Cardiac fibroblast (primary cell): ENCODE data around the gene CCDC63.
"Not testable (repeated sequence)": the region's sequence is repeated elsewhere in the genome, so short reads cannot be mapped to it uniquely, and the experiment has no call there.

Source experiments
- DNase-seq, 2 donors: peaks; one replicate each; pipeline versions ENCODE4 v3.0.0 to v3.0.0-alpha.2; 2010; ENCODE audit warnings: low read depth in 2 of 2
- H3K4me3 ChIP-seq, 2 donors: replicated peaks in 1 of 2; 1 replicate in 1 of 2; 2 replicates in 1 of 2; pipeline ENCODE4 v1.5.1; 2011; ENCODE audit warnings: low read depth in 2 of 2, low read length in 2 of 2, mild to moderate bottlenecking in 2 of 2, moderate library complexity in 1 of 2
- TF ChIP-seq, protein P1 (sequence below): IDR thresholded peaks from one replicate; pipeline ENCODE4 v1.5.1; 2011; ENCODE audit warnings: low read depth, mild to moderate bottlenecking, low read length, inconsistent platforms

Gene CCDC63

DNA sequence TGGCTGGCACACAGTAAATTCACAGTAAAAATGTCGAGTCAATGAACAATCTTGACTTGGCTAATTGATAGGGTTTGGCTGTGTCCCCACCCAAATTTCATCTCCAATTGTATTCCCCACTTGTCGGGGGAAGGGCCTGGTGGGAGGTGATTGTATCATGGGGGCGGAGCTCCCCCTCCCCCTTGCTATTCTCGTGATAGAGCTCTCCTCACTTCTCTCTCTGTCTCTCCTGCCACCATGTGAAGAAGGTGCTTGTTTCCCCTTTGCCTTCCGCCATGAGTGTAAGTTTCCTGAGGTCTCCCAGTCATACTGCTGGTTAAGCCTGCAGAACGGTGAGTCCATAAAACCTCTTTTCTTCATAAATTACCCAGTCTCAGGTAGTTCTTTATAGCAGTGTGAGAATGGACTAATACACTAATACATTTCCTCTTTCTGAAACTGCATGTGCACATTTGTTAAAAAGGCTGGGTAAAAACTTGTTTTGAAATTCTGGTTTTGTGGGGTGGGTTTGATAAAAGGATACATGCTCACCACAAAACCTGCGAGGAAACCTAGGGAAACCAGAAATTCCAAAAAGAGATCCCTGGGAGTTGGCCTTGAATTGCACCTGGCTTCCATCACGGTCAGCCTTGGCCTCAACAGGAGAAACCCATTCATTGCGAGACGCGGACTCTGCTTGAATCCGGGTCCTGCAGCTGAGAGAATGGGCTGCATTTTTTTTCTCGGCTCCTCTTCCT is 89.7 kb downstream of the CCDC63 start:
- H3K4me3 ChIP-seq: no peak overlapping the region
- TF ChIP-seq, protein P1, sequence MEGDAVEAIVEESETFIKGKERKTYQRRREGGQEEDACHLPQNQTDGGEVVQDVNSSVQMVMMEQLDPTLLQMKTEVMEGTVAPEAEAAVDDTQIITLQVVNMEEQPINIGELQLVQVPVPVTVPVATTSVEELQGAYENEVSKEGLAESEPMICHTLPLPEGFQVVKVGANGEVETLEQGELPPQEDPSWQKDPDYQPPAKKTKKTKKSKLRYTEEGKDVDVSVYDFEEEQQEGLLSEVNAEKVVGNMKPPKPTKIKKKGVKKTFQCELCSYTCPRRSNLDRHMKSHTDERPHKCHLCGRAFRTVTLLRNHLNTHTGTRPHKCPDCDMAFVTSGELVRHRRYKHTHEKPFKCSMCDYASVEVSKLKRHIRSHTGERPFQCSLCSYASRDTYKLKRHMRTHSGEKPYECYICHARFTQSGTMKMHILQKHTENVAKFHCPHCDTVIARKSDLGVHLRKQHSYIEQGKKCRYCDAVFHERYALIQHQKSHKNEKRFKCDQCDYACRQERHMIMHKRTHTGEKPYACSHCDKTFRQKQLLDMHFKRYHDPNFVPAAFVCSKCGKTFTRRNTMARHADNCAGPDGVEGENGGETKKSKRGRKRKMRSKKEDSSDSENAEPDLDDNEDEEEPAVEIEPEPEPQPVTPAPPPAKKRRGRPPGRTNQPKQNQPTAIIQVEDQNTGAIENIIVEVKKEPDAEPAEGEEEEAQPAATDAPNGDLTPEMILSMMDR: no peak
- DNase-seq: no peak

DNA sequence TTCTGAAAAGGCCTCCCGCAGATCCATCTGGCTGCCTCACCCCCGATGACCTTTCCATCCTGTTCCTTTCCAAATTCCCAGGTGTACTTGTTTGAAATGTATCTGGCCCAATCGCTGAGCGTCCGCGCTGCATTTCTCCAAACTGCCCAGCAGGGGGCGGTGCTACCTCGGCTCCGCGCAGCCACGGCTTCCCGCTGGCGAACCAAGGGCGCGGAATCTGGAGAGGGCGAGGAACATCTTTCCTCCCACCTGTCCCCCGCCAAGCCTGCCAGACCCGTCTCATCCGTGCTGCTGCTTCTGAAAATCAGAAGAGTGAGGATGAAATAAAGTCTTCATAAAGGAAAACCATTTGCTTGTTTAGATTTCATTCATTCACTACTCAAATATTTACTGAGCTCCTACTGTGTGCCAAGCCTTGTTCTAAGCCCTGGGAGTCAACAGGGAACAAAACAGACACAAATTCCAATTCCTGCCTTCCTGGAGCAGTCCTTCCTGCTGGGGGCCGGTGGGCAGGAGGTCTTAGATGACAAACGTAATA is 90.4 kb downstream of the CCDC63 start:
- peak; percentile 42 to 53 for DNase-seq
- H3K4me3 ChIP-seq: no peak overlapping the region
- TF ChIP-seq, protein P1: peak; percentile 97

DNA sequence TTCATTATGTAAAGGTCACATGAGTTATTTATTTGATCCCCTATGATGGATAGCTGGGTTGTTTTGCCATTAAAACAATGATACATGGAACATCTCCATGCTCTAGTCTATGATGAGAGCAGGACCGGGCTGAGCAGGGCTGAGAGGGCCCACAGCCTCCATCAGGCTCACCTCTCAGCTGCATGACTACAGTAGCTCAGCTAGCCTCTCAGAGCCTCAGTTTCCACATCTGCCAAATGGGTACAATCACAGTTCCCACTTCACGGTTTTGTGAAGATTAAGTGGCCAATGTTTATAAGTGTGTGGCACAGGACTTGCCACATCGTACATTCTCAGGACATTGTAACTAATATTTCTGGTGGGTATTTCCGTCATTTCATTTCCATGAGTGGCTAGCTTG is 93.5 kb downstream of the CCDC63 start:
- no peak overlapping the region for H3K4me3 ChIP-seq
- DNase-seq: no peak
- TF ChIP-seq, protein P1: no peak

DNA sequence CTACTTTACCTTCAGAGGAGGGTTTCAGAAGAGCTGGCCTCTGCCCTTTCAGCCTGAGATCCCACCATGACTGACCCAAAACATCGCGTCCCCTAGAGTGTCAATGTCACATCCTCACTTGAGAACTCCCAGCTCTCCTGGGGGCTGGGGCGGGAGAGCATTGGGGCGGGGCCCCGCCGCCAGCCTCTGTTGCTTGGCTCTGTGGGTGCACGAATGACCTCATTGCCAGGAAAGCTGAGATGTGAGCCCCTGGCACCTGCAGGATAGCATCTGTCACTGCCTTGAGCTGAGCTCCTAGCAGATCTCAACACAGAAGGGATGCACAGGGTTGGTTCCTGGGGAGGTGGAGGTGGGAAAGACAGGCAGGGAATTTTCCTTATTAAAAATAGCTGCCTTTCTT is 94.1 kb downstream of the CCDC63 start:
- DNase-seq: no peak
- TF ChIP-seq, protein P1: no peak
- H3K4me3 ChIP-seq: no peak overlapping the region

DNA sequence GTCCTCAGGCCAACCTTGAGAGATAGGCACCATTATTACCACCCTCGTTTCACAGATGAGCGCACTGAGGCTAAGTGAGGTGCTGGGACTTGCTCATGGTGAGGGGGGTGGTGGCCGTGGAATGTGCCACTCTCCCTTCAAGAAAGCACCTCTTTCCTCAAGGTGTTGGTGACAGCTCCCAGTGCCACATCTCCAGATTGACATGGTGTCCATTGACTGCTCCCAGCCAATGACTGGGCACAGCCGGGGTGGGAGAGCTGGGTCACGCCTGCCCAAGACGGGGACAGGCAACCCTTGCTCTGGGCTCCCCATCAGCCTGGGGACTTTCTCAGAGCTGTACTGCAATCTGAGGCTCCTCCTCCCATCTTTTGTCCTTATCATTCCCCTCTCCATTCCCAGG is 94.6 kb downstream of the CCDC63 start:
- TF ChIP-seq, protein P1: no peak
- no peak overlapping the region for H3K4me3 ChIP-seq
- DNase-seq: no peak

DNA sequence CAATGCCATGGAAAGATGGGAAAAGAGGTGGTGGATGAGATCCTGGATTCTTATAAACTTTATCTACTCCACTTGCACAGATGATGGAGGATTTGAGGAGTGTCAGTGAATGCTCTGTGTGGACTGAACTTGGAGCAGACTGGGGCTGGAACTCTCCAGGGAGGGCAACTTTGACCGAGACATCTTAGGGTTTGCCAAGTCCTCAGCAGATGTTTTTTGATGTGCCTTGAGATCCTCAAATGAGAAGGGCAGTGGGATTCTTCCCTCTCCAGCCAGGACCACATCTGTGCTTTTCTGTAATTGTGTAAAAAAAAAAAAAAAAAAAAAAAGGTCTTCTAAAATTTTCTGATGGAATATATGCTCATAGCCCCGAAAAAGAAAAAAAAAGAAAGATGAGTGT is 96.6 kb downstream of the CCDC63 start:
- H3K4me3 ChIP-seq: no peak overlapping the region
- TF ChIP-seq, protein P1: no peak
- DNase-seq: no peak

DNA sequence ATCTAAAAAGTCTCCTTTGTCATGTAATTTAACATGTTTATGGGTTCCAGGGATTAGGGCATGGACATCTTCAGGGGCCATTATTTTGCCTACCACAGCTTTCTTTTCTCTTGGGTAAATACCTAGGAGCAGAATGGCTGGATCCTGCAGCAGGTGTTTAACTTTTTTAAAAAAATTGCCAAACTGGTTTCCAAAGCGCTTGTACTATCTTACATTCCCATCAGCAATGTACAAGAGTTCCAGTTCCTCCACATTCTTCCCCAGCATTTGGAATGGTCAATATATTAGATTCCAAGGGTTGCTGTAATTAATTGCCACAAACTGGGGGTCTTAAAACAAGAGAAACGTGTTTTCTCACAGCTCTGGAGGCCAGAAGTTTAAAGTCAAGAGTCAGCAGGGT is 101.3 kb downstream of the CCDC63 start:
- TF ChIP-seq, protein P1: no peak

DNA sequence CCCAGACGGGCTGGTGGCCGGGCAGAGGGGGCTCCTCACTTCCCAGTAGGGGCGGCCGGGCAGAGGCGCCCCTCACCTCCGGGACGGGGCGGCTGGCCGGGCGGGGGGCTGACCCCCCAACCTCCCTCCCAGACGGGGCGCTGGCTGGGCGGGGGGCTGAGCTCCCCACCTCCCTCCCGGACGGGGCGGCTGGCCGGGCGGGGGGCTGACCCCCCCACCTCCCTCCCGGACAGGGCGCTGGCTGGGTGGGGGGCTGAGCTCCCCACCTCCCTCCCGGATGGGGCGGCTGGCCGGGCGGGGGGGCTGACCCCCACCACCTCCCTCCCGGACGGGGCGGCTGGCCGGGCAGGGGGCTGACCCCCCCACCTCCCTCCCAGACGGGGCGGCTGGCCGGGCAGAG is 103.7 kb downstream of the CCDC63 start:
- not testable (repeated sequence) for H3K4me3 ChIP-seq, DNase-seq

More for the DNA sequence above, 101.3 kb downstream of the CCDC63 start:
- no peak for DNase-seq
- H3K4me3 ChIP-seq: no peak overlapping the region

DNA sequence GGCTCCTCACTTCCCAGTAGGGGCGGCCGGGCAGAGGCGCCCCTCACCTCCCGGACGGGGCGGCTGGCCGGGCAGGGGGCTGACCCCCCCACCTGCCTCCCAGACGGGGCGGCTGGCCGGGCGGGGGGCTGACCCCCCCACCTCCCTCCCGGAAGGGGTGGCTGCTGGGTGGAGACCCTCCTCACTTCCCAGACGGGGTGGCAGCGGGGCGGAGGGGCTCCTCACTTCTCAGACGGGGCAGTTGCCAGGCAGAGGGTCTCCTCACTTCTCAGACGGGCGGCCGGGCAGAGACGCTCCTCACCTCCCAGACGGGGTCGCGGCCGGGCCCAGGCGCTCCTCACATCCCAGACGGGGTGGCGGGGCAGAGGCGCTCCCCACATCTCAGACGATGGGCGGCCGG is 104.1 kb downstream of the CCDC63 start:
- not testable (repeated sequence) for DNase-seq, H3K4me3 ChIP-seq
